Measurements from ENCODE around the gene ZNF507. TPM values are rescaled to one million over a fixed set of nuclear protein-coding genes. Genes with fewer than 3 reads are reported as not detected.

The ZNF507 gene
- total RNA-seq = 10 to 100 TPM; 14.9 to 29.8 TPM
- polyA plus RNA-seq = 1 to 10 TPM; 4.0 to 4.7 TPM
- long read RNA-seq, donor 1, full-length matches to known transcripts = 3 of 10 reads
- long read RNA-seq, donor 1, partial matches to known transcripts = 7 of 10 reads
- long read RNA-seq, donor 1, other reads (novel, unspliced or antisense) = 0 of 10 reads
- long read RNA-seq, donor 2 = 0 reads
- long read RNA-seq, donor 3, full-length matches to known transcripts = 4 of 4 reads
- long read RNA-seq, donor 3, partial matches to known transcripts = 0 of 4 reads
- long read RNA-seq, donor 3, other reads (novel, unspliced or antisense) = 0 of 4 reads
- long read RNA-seq, donor 4, full-length matches to known transcripts = 1 of 1 reads
- long read RNA-seq, donor 4, partial matches to known transcripts = 0 of 1 reads
- long read RNA-seq, donor 4, other reads (novel, unspliced or antisense) = 0 of 1 reads
- long read RNA-seq, donor 5, full-length matches to known transcripts = 5 of 11 reads
- long read RNA-seq, donor 5, partial matches to known transcripts = 6 of 11 reads
- long read RNA-seq, donor 5, other reads (novel, unspliced or antisense) = 0 of 11 reads

GRCh38 chr19:32345261-32346207 is at the start of gene ZNF507:
ZNF507 (plus strand) TSS chr19:32345610; CDS start chr19:32352831, 7,221 bp downstream.
- Histone ChIP-seq H3K4me1 (ENCODE audit: control insufficient read depth in 5 of 5, insufficient read depth in 5 of 5, low read length in 5 of 5) (peaks cover 0 to 14% (median 7%) of the 10 kb centered on the region in 5 donors), H3K4me3 (peak within 1 kb of the TSS; percentile 96), H3K9me3 (ENCODE audit: control insufficient read depth in 4 of 4, insufficient read depth in 3 of 4, low read length in 3 of 4) (no peaks in the 10 kb centered on the region), H3K9ac (ENCODE audit: insufficient read depth in 1 of 2, low read length in 2 of 2) (peak within 1 kb of the TSS; percentile 61 to 85), H3K36me3 (ENCODE audit: control insufficient read depth in 4 of 4, insufficient read depth in 4 of 4, low read length in 4 of 4) (peaks cover 0 to 16% (median 8%) of the 10 kb centered on the region in 4 donors), H3K27ac (ENCODE audit: low read depth in 1 of 2, low read length in 1 of 2) (peak within 1 kb of the TSS; percentile 67 to 90), H3K27me3 (ENCODE audit: control insufficient read depth in 3 of 3, insufficient read depth in 3 of 3, low read length in 2 of 3) (peaks cover 0 to 3% (median 0%) of the 10 kb centered on the region in 3 donors)
- peak; percentile 85 to 86 (median 85) for DNase-seq
- WGBS, 2 donors = 4 to 5% methylated on average over 62 to 72 of the region's 72 CpGs
- peak; percentile 89 for ATAC-seq (ENCODE audit: insufficient read depth, low FRiP score)
- no peak for TF ChIP-seq CTCF (IDR thresholded peaks at IDR 0.05; ENCODE audit: control extremely low read depth, extremely low read depth)

- 93 to 100% methylated on average over 1 of the region's 1 CpG for WGBS, 2 donors
- no peak for DNase-seq
These were observed 48.7 kb upstream of the ZNF507 start for GRCh38 chr19:32296694-32297093.

GRCh38 chr19:32302778-32303177 is 42.6 kb upstream of the ZNF507 start:
- Histone ChIP-seq H3K27ac (ENCODE audit: low read depth in 1 of 2, low read length in 1 of 2) (no peak overlapping the region), H3K9ac (ENCODE audit: insufficient read depth in 1 of 2, low read length in 2 of 2) (no peak overlapping the region), H3K4me1 (ENCODE audit: control insufficient read depth in 5 of 5, insufficient read depth in 5 of 5, low read length in 5 of 5) (no peaks in the 10 kb centered on the region), H3K27me3 (ENCODE audit: control insufficient read depth in 3 of 3, insufficient read depth in 3 of 3, low read length in 2 of 3) (no peaks in the 10 kb centered on the region), H3K9me3 (ENCODE audit: control insufficient read depth in 4 of 4, insufficient read depth in 3 of 4, low read length in 3 of 4) (peaks cover 0 to 3% (median 0%) of the 10 kb centered on the region in 4 donors), H3K4me3 (no peak overlapping the region), H3K36me3 (ENCODE audit: control insufficient read depth in 4 of 4, insufficient read depth in 4 of 4, low read length in 4 of 4) (no peaks in the 10 kb centered on the region)
- no peak for ATAC-seq (ENCODE audit: insufficient read depth, low FRiP score)
- TF ChIP-seq CTCF (IDR thresholded peaks at IDR 0.05; ENCODE audit: control extremely low read depth, extremely low read depth) = no peak
- no peak for DNase-seq

More at GRCh38 chr19:32296694-32297093, 48.7 kb upstream of the ZNF507 start:
- no peak overlapping the region for H3K27ac ChIP-seq (ENCODE audit: low read depth in 1 of 2, low read length in 1 of 2)
- no peak for ATAC-seq (ENCODE audit: insufficient read depth, low FRiP score)
- no peak overlapping the region for H3K9ac ChIP-seq (ENCODE audit: insufficient read depth in 1 of 2, low read length in 2 of 2)
- no peaks in the 10 kb centered on the region for H3K4me1 ChIP-seq (ENCODE audit: control insufficient read depth in 5 of 5, insufficient read depth in 5 of 5, low read length in 5 of 5)
- no peaks in the 10 kb centered on the region for H3K9me3 ChIP-seq (ENCODE audit: control insufficient read depth in 4 of 4, insufficient read depth in 3 of 4, low read length in 3 of 4)
- H3K4me3 ChIP-seq = no peak overlapping the region
- H3K27me3 ChIP-seq (ENCODE audit: control insufficient read depth in 3 of 3, insufficient read depth in 3 of 3, low read length in 2 of 3) = peaks cover 0 to 2% (median 0%) of the 10 kb centered on the region in 3 donors
- no peaks in the 10 kb centered on the region for H3K36me3 ChIP-seq (ENCODE audit: control insufficient read depth in 4 of 4, insufficient read depth in 4 of 4, low read length in 4 of 4)
- no peak for TF ChIP-seq CTCF (IDR thresholded peaks at IDR 0.05; ENCODE audit: control extremely low read depth, extremely low read depth)

All from lung (tissue), 16 donors.